ENCODE data around the gene AQP12A.

The AQP12A gene

GRCh38 chr2:240645346-240645745 lies 46.3 kb upstream of the AQP12A start:
- no peak for DNase-seq (ENCODE audit: low read depth)
- H3K4me3 ChIP-seq (ENCODE audit: low read length): no peak overlapping the region
- TF ChIP-seq CTCF (conservative IDR thresholded peaks at IDR 0.05; ENCODE audit: low read depth, low read length): no peak

DNA sequence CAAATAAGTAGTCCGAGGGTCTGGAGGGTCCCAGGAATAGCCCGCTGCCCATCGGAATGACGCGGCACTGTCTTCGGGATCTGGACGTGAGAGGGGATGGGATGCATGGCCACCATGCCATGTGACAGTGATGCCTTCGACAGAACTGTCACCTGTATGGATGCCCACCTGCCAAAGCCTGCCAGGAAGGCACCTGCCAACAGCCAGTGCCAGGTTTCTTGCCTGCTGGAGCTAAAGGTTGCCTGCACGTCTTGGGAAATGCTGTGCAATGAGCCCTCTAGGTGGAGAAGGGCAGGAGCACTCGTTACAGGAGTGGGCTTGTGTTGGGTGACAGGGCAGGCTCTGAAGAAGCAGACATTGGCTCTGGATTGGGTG lies 45.9 kb upstream of the AQP12A start:
- no peak for DNase-seq (ENCODE audit: low read depth)
- no peak overlapping the region for H3K4me3 ChIP-seq (ENCODE audit: low read length)
- no peak for TF ChIP-seq CTCF (conservative IDR thresholded peaks at IDR 0.05; ENCODE audit: low read depth, low read length)

- no peak for TF ChIP-seq CTCF (conservative IDR thresholded peaks at IDR 0.05; ENCODE audit: low read depth, low read length)
- DNase-seq (ENCODE audit: low read depth): no peak
- no peak overlapping the region for H3K4me3 ChIP-seq (ENCODE audit: low read length)
Measured at GRCh38 chr2:240646176-240646899, 45.3 kb upstream of the AQP12A start.

GRCh38 chr2:240646900-240647502 lies 44.7 kb upstream of the AQP12A start:
- DNase-seq (ENCODE audit: low read depth): no peak
- no peak for TF ChIP-seq CTCF (conservative IDR thresholded peaks at IDR 0.05; ENCODE audit: low read depth, low read length)
- no peak overlapping the region for H3K4me3 ChIP-seq (ENCODE audit: low read length)

DNA sequence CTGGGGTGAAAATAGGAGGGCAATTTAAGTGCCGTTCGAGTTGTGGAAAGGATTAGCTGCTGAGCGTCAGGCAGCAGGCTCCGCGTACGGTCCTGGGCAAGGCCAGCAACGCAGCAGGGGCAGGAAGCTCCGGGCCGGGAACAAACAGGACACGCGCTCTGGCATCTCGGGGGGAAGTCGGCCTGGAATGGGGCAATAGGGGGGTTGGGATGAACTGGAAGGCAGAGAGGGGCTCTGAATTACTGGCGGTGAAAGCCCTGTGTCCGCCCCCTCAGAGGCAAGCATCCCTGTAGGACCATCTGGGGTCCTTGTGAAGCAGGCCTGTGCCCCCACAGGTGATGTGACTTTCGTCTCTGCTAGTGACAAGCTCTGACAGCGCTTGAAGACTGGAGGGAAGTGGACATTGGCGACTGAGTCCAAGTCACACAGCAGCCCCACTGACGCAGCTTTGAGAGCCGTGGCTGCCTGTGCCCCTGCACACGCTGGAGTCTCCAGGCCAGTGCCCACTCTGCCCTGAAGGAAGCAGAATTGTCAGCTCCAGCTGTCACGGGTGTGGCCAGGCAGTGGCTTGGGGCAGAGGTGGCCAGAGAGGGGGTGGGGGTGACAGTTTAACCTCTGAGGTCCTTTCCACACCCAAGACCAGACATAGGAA lies 44.0 kb upstream of the AQP12A start:
- DNase-seq (ENCODE audit: low read depth): no peak
- H3K4me3 ChIP-seq (ENCODE audit: low read length): no peak overlapping the region
- TF ChIP-seq CTCF (conservative IDR thresholded peaks at IDR 0.05; ENCODE audit: low read depth, low read length): no peak

DNA sequence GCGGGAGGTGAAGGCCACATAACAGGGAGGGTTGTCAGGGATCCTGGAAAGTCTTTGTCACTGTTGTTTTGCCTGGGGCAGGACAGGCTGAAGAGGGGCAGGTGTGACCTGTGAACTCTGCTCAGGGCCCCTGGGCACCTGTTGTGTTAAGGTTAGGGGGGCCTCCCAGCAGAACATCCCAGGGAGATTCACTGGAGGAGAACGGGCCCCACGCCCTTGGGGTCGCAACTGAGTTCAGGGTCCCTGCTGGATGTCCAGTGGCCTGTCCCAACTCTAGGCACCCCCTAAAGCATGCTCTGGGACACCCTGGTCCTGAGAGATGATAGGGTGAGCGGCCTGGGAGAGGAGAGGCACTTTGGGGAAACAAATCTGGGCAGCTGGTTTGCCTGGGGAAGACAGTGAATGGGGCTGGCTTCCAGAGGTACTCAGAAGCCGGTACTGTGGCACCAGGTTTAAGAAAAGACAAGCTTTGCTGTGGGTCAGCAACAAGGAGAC lies 43.5 kb upstream of the AQP12A start:
- no peak overlapping the region for H3K4me3 ChIP-seq (ENCODE audit: low read length)
- no peak for TF ChIP-seq CTCF (conservative IDR thresholded peaks at IDR 0.05; ENCODE audit: low read depth, low read length)
- no peak for DNase-seq (ENCODE audit: low read depth)
